OCI-LY7 (cell line): Measurements from ENCODE around the gene BRICD5. TPM values are rescaled to one million over a fixed set of nuclear protein-coding genes. Genes with fewer than 3 reads are reported as not detected.

Experiments
- BruUV-seq: library from RNA; stranded (reverse); fragments of 400-500 nt; replicated peaks from 2 replicates; lab custom pipeline; 2021; lab: Mats Ljungman, UMichigan
- CTCF ChIA-PET: fragments of 300-600 bp; sonication (Branson Sonifier 250); formaldehyde crosslinking; loops from one replicate; lab custom pipeline; 2022; ENCODE audit warnings: antibody characterized with exemption; ENCODE audit not compliant: unreplicated experiment; lab: Charles Lee
- POLR2A ChIA-PET: fragments of 300-600 bp; sonication (Branson Sonifier 250); formaldehyde crosslinking; loops from one replicate; lab custom pipeline; 2022; ENCODE audit warnings: antibody characterized with exemption; lab: Charles Lee
- DNase-seq: peaks from one replicate; pipeline ENCODE4 v3.0.0-alpha.2; 2015; ENCODE audit warnings: low spot score
- H2AFZ ChIP-seq: fragments of 200-600 bp; sonication (generic), shearing (Covaris generic); 2 replicates; pipeline ENCODE4 v1.6.1; 2014; ENCODE audit warnings: mild to moderate bottlenecking, antibody characterized with exemption, low read length, moderate library complexity
- H3K27ac ChIP-seq: fragments of 200-600 bp; sonication (generic); 2 replicates; pipeline ENCODE4 v1.5.1; 2014; ENCODE audit warnings: mixed run types, low read depth, mild to moderate bottlenecking, moderate library complexity, low read length, inconsistent platforms; ENCODE audit not compliant: poor library complexity, severe bottlenecking
- H3K36me3 ChIP-seq: fragments of 200-600 bp; sonication (generic); 2 replicates; pipeline ENCODE4 v1.6.1; 2014; ENCODE audit warnings: mild to moderate bottlenecking, antibody characterized with exemption, low read length, moderate library complexity, mixed read lengths; ENCODE audit not compliant: insufficient read depth
- H3K4me1 ChIP-seq: fragments of 200-600 bp; sonication (generic); 2 replicates; pipeline ENCODE4 v1.5.1; 2014; ENCODE audit warnings: mild to moderate bottlenecking, low read length; ENCODE audit not compliant: insufficient read depth, poor library complexity, severe bottlenecking
- H3K4me2 ChIP-seq: fragments of 200-600 bp; sonication (generic); 2 replicates; pipeline ENCODE4 v1.6.1; 2014; ENCODE audit warnings: mild to moderate bottlenecking, low read length
- H3K4me3 ChIP-seq: fragments of 200-600 bp; sonication (generic); 2 replicates; pipeline ENCODE4 v1.5.1; 2014; ENCODE audit warnings: mild to moderate bottlenecking, low read depth, low read length; ENCODE audit not compliant: poor library complexity, severe bottlenecking
- H3K79me2 ChIP-seq: fragments of 200-600 bp; sonication (generic); 2 replicates; pipeline ENCODE4 v1.6.1; 2016; ENCODE audit warnings: low read depth, mild to moderate bottlenecking, low read length, moderate library complexity, mixed read lengths; ENCODE audit not compliant: insufficient read depth
- H3K9me2 ChIP-seq: fragments of 200-600 bp; sonication (generic); 2 replicates; pipeline ENCODE4 v1.6.1; 2016; ENCODE audit warnings: mild to moderate bottlenecking, low read length, mixed read lengths; ENCODE audit not compliant: insufficient read depth
- H3K9me3 ChIP-seq: fragments of 200-600 bp; sonication (generic); 2 replicates; pipeline ENCODE4 v1.6.1; 2014; ENCODE audit warnings: mild to moderate bottlenecking, mixed run types, low read length, mixed read lengths
- H4K20me1 ChIP-seq: fragments of 200-600 bp; sonication (generic); 2 replicates; pipeline ENCODE4 v1.6.1; 2014; ENCODE audit warnings: mild to moderate bottlenecking, antibody characterized with exemption, low read length, moderate library complexity, mixed read lengths; ENCODE audit not compliant: insufficient read depth
- CTCF ChIP-seq: fragments of 200-600 bp; sonication (generic); conservative IDR thresholded peaks from 2 replicates; pipeline ENCODE4 v1.5.1; 2014; ENCODE audit warnings: mild to moderate bottlenecking, antibody characterized with exemption, low read length, moderate library complexity, mixed read lengths
- EZH2phosphoT487 ChIP-seq: fragments of 200-600 bp; sonication (generic); IDR thresholded peaks from 2 replicates; pipeline ENCODE4 v1.6.1; 2018; ENCODE audit warnings: low read depth, borderline replicate concordance, mild to moderate bottlenecking, mixed run types, antibody characterized with exemption, low read length, moderate library complexity, mixed read lengths
- intact Hi-C: fragments of 100-400 bp; cut with micrococcal nuclease; formaldehyde crosslinking; loops from one replicate; pipeline ENCODE4 v1.10.0; 2022; ENCODE audit not compliant: unreplicated experiment
- total RNA-seq, 2 experiments: library from RNA; depleted of rRNA in 1 of 2; stranded (reverse); fragments of >200 nt in 1 of 2; shearing (Covaris generic) in 1 of 2; gene quantifications; 2 replicates each; pipeline ENCODE4 v1.2.3, GENCODE V29; 2014 to 2022

Gene BRICD5
- total RNA-seq, 2 experiments from 2014 or later: 30.4 to 31.7 TPM

- ChIA-PET POLR2A (interaction anchor here (0.5 kb wide), 1 partner anchor 188 kb away, joined by 3 read pairs; no protein-coding TSS in a partner anchor), CTCF (no interaction called here)
- H3K27ac ChIP-seq: no peak overlapping the region
- no peaks in the 10 kb centered on the region for H3K9me3 ChIP-seq
- no peaks in the 10 kb centered on the region for H3K79me2 ChIP-seq
- H2AFZ ChIP-seq: no peak overlapping the region
- BruUV-seq: no TSS peak
- no peaks in the 10 kb centered on the region for H3K9me2 ChIP-seq
- no peak overlapping the region for H3K4me3 ChIP-seq
- intact Hi-C loops: no loop called here
- no peaks in the 10 kb centered on the region for H3K4me1 ChIP-seq
- H3K36me3 ChIP-seq: peaks cover 54% of the 10 kb centered on the region
- H4K20me1 ChIP-seq: no peaks in the 10 kb centered on the region
- no peak for DNase-seq
- TF ChIP-seq CTCF: no peak
- no peak for TF ChIP-seq EZH2phosphoT487
- no peak overlapping the region for H3K4me2 ChIP-seq
Measured at GRCh38 chr16:2172688-2173335, 37.9 kb downstream of the BRICD5 start.

GRCh38 chr16:2171601-2172178 is 39.0 kb downstream of the BRICD5 start:
- Histone ChIP-seq H3K36me3 (peaks cover 54% of the 10 kb centered on the region), H3K79me2 (no peaks in the 10 kb centered on the region), H3K4me2 (no peak overlapping the region), H3K9me3 (no peaks in the 10 kb centered on the region), H2AFZ (no peak overlapping the region), H3K9me2 (no peaks in the 10 kb centered on the region), H3K27ac (no peak overlapping the region), H3K4me3 (no peak overlapping the region), H3K4me1 (no peaks in the 10 kb centered on the region), H4K20me1 (no peaks in the 10 kb centered on the region)
- no TSS peak for BruUV-seq
- CTCF ChIA-PET: no interaction called here
- TF ChIP-seq CTCF (no peak), EZH2phosphoT487 (no peak)
- DNase-seq: no peak
- POLR2A ChIA-PET: no interaction called here
- intact Hi-C loops: no loop called here
